Keratinocyte (primary cell): Measurements from ENCODE around the gene HYI.

ENCODE experiments used
- CTCF ChIP-seq, 3 experiments: IDR thresholded peaks in 1 of 3; conservative IDR thresholded peaks in 1 of 3; optimal IDR thresholded peaks in 1 of 3; 2 replicates in 2 of 3; 3 replicates in 1 of 3; pipeline versions ENCODE3 to v1.5.1; 2011; ENCODE audit warnings: low read length in 3 of 3, mild to moderate bottlenecking in 3 of 3, moderate library complexity in 2 of 3, control low read depth in 1 of 3, inconsistent platforms in 1 of 3; ENCODE audit not compliant: insufficient read depth in 2 of 3; ENCODE audit errors: extremely low read depth in 1 of 3
- EZH2 ChIP-seq: IDR thresholded peaks from one replicate; pipeline ENCODE4 v1.6.1; 2012; ENCODE audit warnings: inconsistent platforms, mild to moderate bottlenecking, low read length, moderate library complexity

- TF ChIP-seq CTCF (optimal IDR thresholded peaks at IDR 0.05 in 1 of 3, IDR thresholded peaks at IDR 0.05 in 1 of 3, conservative IDR thresholded peaks at IDR 0.05 in 1 of 3; ENCODE audit: extremely low read depth in 1 of 3, insufficient read depth in 2 of 3, low read length in 3 of 3) (no peak), EZH2 (no peak)
These were observed 28.5 kb upstream of the HYI start for GRCh38 chr1:43482215-43482614.
